Stomach (tissue), 4 donors: ENCODE data around the gene TJP2.

Source experiments
- POLR2AphosphoS5 ChIP-seq, 3 donors: sonication (generic); formaldehyde crosslinking; IDR thresholded peaks; one replicate each; pipeline ENCODE4 v1.6.1; 2016; ENCODE audit warnings: antibody characterized with exemption in 3 of 3
- TF ChIP-seq, protein P1 (sequence below), 7 experiments: fragments of 450-650 bp in 4 of 7; fragments of 200-600 bp in 3 of 7; sonication (generic) in 3 of 7; IDR thresholded peaks; one replicate each; pipeline ENCODE4 v1.5.1; 2016 to 2019; ENCODE audit warnings: antibody characterized with exemption in 7 of 7, control low read depth in 2 of 7, mild to moderate bottlenecking in 1 of 7

- no peak for TF ChIP-seq POLR2AphosphoS5 (IDR thresholded peaks at IDR 0.05)
- TF ChIP-seq, protein P1, sequence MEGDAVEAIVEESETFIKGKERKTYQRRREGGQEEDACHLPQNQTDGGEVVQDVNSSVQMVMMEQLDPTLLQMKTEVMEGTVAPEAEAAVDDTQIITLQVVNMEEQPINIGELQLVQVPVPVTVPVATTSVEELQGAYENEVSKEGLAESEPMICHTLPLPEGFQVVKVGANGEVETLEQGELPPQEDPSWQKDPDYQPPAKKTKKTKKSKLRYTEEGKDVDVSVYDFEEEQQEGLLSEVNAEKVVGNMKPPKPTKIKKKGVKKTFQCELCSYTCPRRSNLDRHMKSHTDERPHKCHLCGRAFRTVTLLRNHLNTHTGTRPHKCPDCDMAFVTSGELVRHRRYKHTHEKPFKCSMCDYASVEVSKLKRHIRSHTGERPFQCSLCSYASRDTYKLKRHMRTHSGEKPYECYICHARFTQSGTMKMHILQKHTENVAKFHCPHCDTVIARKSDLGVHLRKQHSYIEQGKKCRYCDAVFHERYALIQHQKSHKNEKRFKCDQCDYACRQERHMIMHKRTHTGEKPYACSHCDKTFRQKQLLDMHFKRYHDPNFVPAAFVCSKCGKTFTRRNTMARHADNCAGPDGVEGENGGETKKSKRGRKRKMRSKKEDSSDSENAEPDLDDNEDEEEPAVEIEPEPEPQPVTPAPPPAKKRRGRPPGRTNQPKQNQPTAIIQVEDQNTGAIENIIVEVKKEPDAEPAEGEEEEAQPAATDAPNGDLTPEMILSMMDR (IDR thresholded peaks at IDR 0.05) = no peak
Measured at GRCh38 chr9:69279733-69280132, 105.7 kb downstream of the TJP2 start.
